Osteoblast (primary cell): ENCODE results near the gene CHD3. TPM values are rescaled to one million over a fixed set of nuclear protein-coding genes. Genes with fewer than 3 reads are reported as not detected.

ENCODE experiments used
- DNase-seq: peaks from one replicate; pipeline ENCODE4 v3.0.0; 2011; ENCODE audit warnings: low spot score, mixed read lengths; ENCODE audit not compliant: insufficient read length; ENCODE audit errors: missing footprints
- H2AFZ ChIP-seq: 2 replicates; pipeline ENCODE4 v1.6.0; 2011; ENCODE audit warnings: mild to moderate bottlenecking, low read length
- H3K27ac ChIP-seq: 2 replicates; pipeline ENCODE4 v1.5.1; 2011; ENCODE audit warnings: mild to moderate bottlenecking, low read depth, low read length, moderate library complexity
- H3K27me3 ChIP-seq: 2 replicates; pipeline ENCODE4 v1.6.0; 2012; ENCODE audit warnings: mild to moderate bottlenecking, control low read depth, inconsistent platforms, low read length, moderate library complexity; ENCODE audit not compliant: insufficient read depth
- H3K36me3 ChIP-seq: 2 replicates; pipeline ENCODE4 v1.5.1; 2011; ENCODE audit warnings: mild to moderate bottlenecking, low read length, control low read depth, moderate library complexity; ENCODE audit not compliant: insufficient read depth
- H3K4me1 ChIP-seq: 2 replicates; pipeline ENCODE4 v1.5.1; 2011; ENCODE audit warnings: mild to moderate bottlenecking, low read length, control low read depth, moderate library complexity; ENCODE audit not compliant: insufficient read depth
- H3K4me2 ChIP-seq: 2 replicates; pipeline ENCODE4 v1.6.0; 2011; ENCODE audit warnings: mild to moderate bottlenecking, low read length; ENCODE audit not compliant: insufficient read depth
- H3K4me3 ChIP-seq: fragments of 200-600 bp; sonication (generic); 3 replicates; pipeline ENCODE4 v1.5.1; 2012; ENCODE audit warnings: mild to moderate bottlenecking, low read length, inconsistent platforms; ENCODE audit not compliant: insufficient read depth
- H3K79me2 ChIP-seq: 2 replicates; pipeline ENCODE4 v1.6.0; 2012; ENCODE audit warnings: mild to moderate bottlenecking, low read length, control low read depth, inconsistent platforms; ENCODE audit not compliant: insufficient read depth
- H3K9me3 ChIP-seq: 2 replicates; pipeline ENCODE4 v1.5.1; 2011; ENCODE audit warnings: low read depth, low read length, control low read depth
- H4K20me1 ChIP-seq: 2 replicates; pipeline ENCODE4 v1.6.0; 2012; ENCODE audit warnings: mild to moderate bottlenecking, low read length, control low read depth; ENCODE audit not compliant: insufficient read depth
- CTCF ChIP-seq: IDR thresholded peaks from 2 replicates; pipeline ENCODE4 v1.5.1; 2011; ENCODE audit warnings: mild to moderate bottlenecking, low read depth, low read length, moderate library complexity; ENCODE audit errors: extremely low read depth
- total RNA-seq: library from RNA; depleted of rRNA; stranded (reverse); fragments of >200 nt; gene quantifications from 2 replicates; pipeline ENCODE4 v1.2.3, GENCODE V29; 2012

The CHD3 gene
- total RNA-seq, 1 donor, result 97.0 TPM

GRCh38 chr17:7929158-7930023 is 40.8 kb downstream of the CHD3 start, which contains the start of gene KCNAB3:
Gene KCNAB3 (minus strand): TSS chr17:7929856. CDS start chr17:7929435, 421 bp downstream.
- peak within 1 kb of the TSS; percentile 92 for H2AFZ ChIP-seq
- H3K79me2 ChIP-seq, result peaks cover 38% of the 10 kb centered on the region
- H3K4me1 ChIP-seq, result peaks cover 28% of the 10 kb centered on the region
- no peaks in the 10 kb centered on the region for H3K27me3 ChIP-seq
- TF ChIP-seq CTCF, result no peak
- no peak within 1 kb of the TSS for H3K27ac ChIP-seq
- peak within 1 kb of the TSS; percentile 99 for H3K4me2 ChIP-seq
- H3K4me3 ChIP-seq, result peak within 1 kb of the TSS; percentile 71
- H4K20me1 ChIP-seq, result no peaks in the 10 kb centered on the region
- H3K36me3 ChIP-seq, result peaks cover 4% of the 10 kb centered on the region
- peak; percentile 96 for DNase-seq
- H3K9me3 ChIP-seq, result no peaks in the 10 kb centered on the region

- Histone ChIP-seq H3K36me3 (peaks cover 13% of the 10 kb centered on the region), H3K79me2 (peaks cover 49% of the 10 kb centered on the region), H3K4me1 (peaks cover 32% of the 10 kb centered on the region), H3K4me2 (peak overlapping the region; percentile 99), H3K9me3 (no peaks in the 10 kb centered on the region), H4K20me1 (peaks cover 2% of the 10 kb centered on the region), H3K4me3 (peak overlapping the region; percentile 99), H3K27me3 (no peaks in the 10 kb centered on the region), H3K27ac (peak overlapping the region; percentile 60), H2AFZ (peak overlapping the region; percentile 95)
- DNase-seq, result no peak
- TF ChIP-seq CTCF, result no peak
Measured at GRCh38 chr17:7930841-7931631, 42.4 kb downstream of the CHD3 start.

- no peaks in the 10 kb centered on the region for H3K27me3 ChIP-seq
- H3K4me1 ChIP-seq, result peaks cover 32% of the 10 kb centered on the region
- peak within 1 kb of the TSS; percentile 99 for H3K4me2 ChIP-seq
- DNase-seq, result peak; percentile 100
- no peaks in the 10 kb centered on the region for H3K9me3 ChIP-seq
- H3K79me2 ChIP-seq, result peaks cover 54% of the 10 kb centered on the region
- no peak for TF ChIP-seq CTCF
- H3K27ac ChIP-seq, result peak within 1 kb of the TSS; percentile 89
- peaks cover 21% of the 10 kb centered on the region for H3K36me3 ChIP-seq
- H4K20me1 ChIP-seq, result peaks cover 2% of the 10 kb centered on the region
- H2AFZ ChIP-seq, result peak within 1 kb of the TSS; percentile 100
- H3K4me3 ChIP-seq, result peak within 1 kb of the TSS; percentile 99
Measured at GRCh38 chr17:7931709-7932482, 43.3 kb downstream of the CHD3 start, which contains the start of the genes CNTROB and TRAPPC1. Gene CNTROB (plus strand): TSS chr17:7932206. CDS start chr17:7933080, 874 bp downstream. Gene TRAPPC1 (minus strand): TSS chr17:7931946. CDS start chr17:7931829, 117 bp downstream.
